A549 (cell line): Measurements from ENCODE around the gene KREMEN1. TPM values are rescaled to one million over a fixed set of nuclear protein-coding genes. Genes with fewer than 3 reads are reported as not detected.

Experiments
- ATAC-seq, 2 experiments: fragments of 200-7000 bp in 1 of 2; fragments of >200 bp in 1 of 2; cut with Nextera tagmentation in 1 of 2; cut with Tn5 transposase in 1 of 2; 3 replicates each; pipeline versions ENCODE4 v1.8.0 to v1.9.1; 2018 to 2020; ENCODE audit warnings: mild to moderate bottlenecking in 1 of 2, moderate library complexity in 1 of 2
- CTCF ChIA-PET: fragments of 300-600 bp; sonication (Branson Sonifier 250); formaldehyde crosslinking; extraction: SDS; loops from one replicate; lab custom pipeline; 2021; ENCODE audit warnings: antibody characterized with exemption, inconsistent platforms; lab: Yijun Ruan, JAX
- POLR2A ChIA-PET: fragments of 350-600 bp; formaldehyde crosslinking; extraction: SDS; loops from one replicate; lab custom pipeline; 2021; ENCODE audit warnings: antibody characterized with exemption, inconsistent platforms; lab: Yijun Ruan, JAX
- DNase-seq, 2 experiments: peaks; one replicate each; pipeline versions ENCODE4 v3.0.0 to v3.0.0-alpha.2; 2011 to 2016; ENCODE audit warnings: low read depth in 1 of 2, low spot score in 1 of 2
- FAIRE-seq: peaks from 2 replicates; lab custom pipeline; 2011; peaks lifted over from hg19 to GRCh38; lab: Jason Lieb, UNC
- H3K27ac ChIP-seq, 2 experiments: fragments of >200 bp; sonication (Bioruptor Twin); formaldehyde crosslinking; 3 replicates each; pipeline ENCODE4 v1.5.1; 2016 to 2017
- H3K4me1 ChIP-seq: fragments of >200 bp; sonication (Bioruptor Twin); formaldehyde crosslinking; 3 replicates; pipeline ENCODE4 v1.6.1; 2016
- H3K4me2 ChIP-seq: fragments of >200 bp; sonication (Bioruptor Twin); formaldehyde crosslinking; 3 replicates; pipeline ENCODE4 v1.6.1; 2016
- H3K4me3 ChIP-seq: fragments of >200 bp; sonication (Bioruptor Twin); formaldehyde crosslinking; 3 replicates; pipeline ENCODE4 v1.5.1; 2016
- H3K9me3 ChIP-seq: fragments of >200 bp; sonication (Bioruptor Twin); formaldehyde crosslinking; 3 replicates; pipeline ENCODE4 v1.6.1; 2016
- BHLHE40 ChIP-seq: IDR thresholded peaks from 2 replicates; pipeline ENCODE4 v1.6.1; 2012; ENCODE audit warnings: low read depth, low read length, inconsistent platforms
- CBX2 ChIP-seq: fragments of 200-600 bp; sonication (generic); IDR thresholded peaks from 2 replicates; pipeline ENCODE4 v1.6.1; 2016; ENCODE audit warnings: low read depth, mild to moderate bottlenecking, borderline replicate concordance
- CBX8 ChIP-seq: fragments of 200-600 bp; sonication (generic); IDR thresholded peaks from 2 replicates; pipeline ENCODE4 v1.6.1; 2016
- CEBPB ChIP-seq, 2 experiments: fragments of >200 bp in 1 of 2; sonication (Bioruptor Twin) in 1 of 2; formaldehyde crosslinking in 1 of 2; IDR thresholded peaks; 2 replicates each; pipeline ENCODE4 v1.6.1; 2012 to 2016
- CHD2 ChIP-seq: fragments of 150-350 bp; IDR thresholded peaks from 2 replicates; pipeline ENCODE4 v1.6.1; 2014; ENCODE audit warnings: low read length; ENCODE audit not compliant: partially characterized antibody
- CHD4 ChIP-seq: fragments of 200-600 bp; sonication (generic); IDR thresholded peaks from 2 replicates; pipeline ENCODE4 v1.6.1; 2016; ENCODE audit warnings: antibody characterized with exemption, mild to moderate bottlenecking, borderline replicate concordance
- E2F6 ChIP-seq: IDR thresholded peaks from 2 replicates; pipeline ENCODE4 v1.6.1; 2012; ENCODE audit warnings: low read depth, borderline replicate concordance
- EHF ChIP-seq: fragments of 250-450 bp; sonication (Bioruptor Pico); IDR thresholded peaks from 2 replicates; pipeline ENCODE4 v1.5.0; 2020; ENCODE audit warnings: mild to moderate bottlenecking
- EHMT2 ChIP-seq: fragments of 200-600 bp; sonication (generic); IDR thresholded peaks from 2 replicates; pipeline ENCODE4 v1.6.1; 2016; ENCODE audit warnings: antibody characterized with exemption, low read depth, mild to moderate bottlenecking, moderate library complexity
- ELK1 ChIP-seq: fragments of 150-350 bp; IDR thresholded peaks from 2 replicates; pipeline ENCODE4 v1.6.1; 2014; ENCODE audit warnings: low read depth, mild to moderate bottlenecking, low read length
- EP300 ChIP-seq, 2 experiments: fragments of >200 bp; sonication (Bioruptor Twin); formaldehyde crosslinking; IDR thresholded peaks; 2 replicates in 1 of 2; 3 replicates in 1 of 2; pipeline ENCODE4 v1.6.1; 2016 to 2017
- FOSB ChIP-seq: fragments of 250-450 bp; sonication (Bioruptor Pico); IDR thresholded peaks from 2 replicates; pipeline ENCODE4 v1.5.0; 2020; ENCODE audit warnings: mild to moderate bottlenecking, moderate library complexity
- FOSL2 ChIP-seq, 2 experiments: fragments of 450-650 bp in 1 of 2; fragments of >200 bp in 1 of 2; sonication (Bioruptor Twin) in 1 of 2; formaldehyde crosslinking; IDR thresholded peaks; 2 replicates each; pipeline versions ENCODE4 v1.5.0 to v1.6.1; 2016 to 2020; ENCODE audit warnings: mild to moderate bottlenecking in 1 of 2, moderate library complexity in 1 of 2
- HES2 ChIP-seq: fragments of >200 bp; sonication (Bioruptor Twin); formaldehyde crosslinking; IDR thresholded peaks from 2 replicates; pipeline ENCODE4 v1.6.1; 2016
- HMGXB4 ChIP-seq: fragments of 250-450 bp; sonication (Bioruptor Pico); IDR thresholded peaks from 2 replicates; pipeline ENCODE4 v1.5.0; 2021; ENCODE audit warnings: mild to moderate bottlenecking, moderate library complexity, borderline replicate concordance
- HOXB13 ChIP-seq: fragments of 250-450 bp; sonication (Bioruptor Pico); IDR thresholded peaks from 2 replicates; pipeline ENCODE4 v1.5.0; 2020; ENCODE audit warnings: low read depth, mild to moderate bottlenecking, moderate library complexity
- JUN ChIP-seq, 2 experiments: fragments of >200 bp; sonication (Bioruptor Twin); formaldehyde crosslinking; IDR thresholded peaks; 2 replicates in 1 of 2; 3 replicates in 1 of 2; pipeline ENCODE4 v1.6.1; 2016 to 2017
- JUNB ChIP-seq: fragments of >200 bp; sonication (Bioruptor Twin); formaldehyde crosslinking; IDR thresholded peaks from 2 replicates; pipeline ENCODE4 v1.6.1; 2016
- KDM5A ChIP-seq: fragments of 200-600 bp; sonication (generic); IDR thresholded peaks from 2 replicates; pipeline ENCODE4 v1.6.1; 2016; ENCODE audit warnings: antibody characterized with exemption, mild to moderate bottlenecking
- MAX ChIP-seq: IDR thresholded peaks from 2 replicates; pipeline ENCODE4 v1.6.1; 2012
- NPAS2 ChIP-seq: fragments of 250-450 bp; sonication (Bioruptor Pico); IDR thresholded peaks from 2 replicates; pipeline ENCODE4 v1.8.0; 2022; ENCODE audit warnings: mild to moderate bottlenecking, moderate library complexity, borderline replicate concordance
- PHF8 ChIP-seq: fragments of 200-600 bp; sonication (generic); IDR thresholded peaks from 2 replicates; pipeline ENCODE4 v1.6.1; 2016; ENCODE audit warnings: low read depth, mild to moderate bottlenecking, antibody characterized with exemption, moderate library complexity, borderline replicate concordance
- POLR2A ChIP-seq: IDR thresholded peaks from 2 replicates; pipeline ENCODE4 v1.6.1; 2012; ENCODE audit warnings: mild to moderate bottlenecking, low read length
- RAD21 ChIP-seq, 2 experiments: fragments of >200 bp in 1 of 2; sonication (Bioruptor Twin) in 1 of 2; formaldehyde crosslinking in 1 of 2; IDR thresholded peaks in 1 of 2; conservative IDR thresholded peaks in 1 of 2; 2 replicates in 1 of 2; 3 replicates in 1 of 2; pipeline ENCODE4 v1.6.1; 2012 to 2018; ENCODE audit warnings: inconsistent platforms in 1 of 2
- RCOR1 ChIP-seq: fragments of 150-350 bp; IDR thresholded peaks from 2 replicates; pipeline ENCODE4 v1.6.1; 2014; ENCODE audit warnings: antibody characterized with exemption, low read length, low read depth
- RFX5 ChIP-seq: fragments of 450-650 bp; IDR thresholded peaks from 2 replicates; pipeline ENCODE4 v1.7.1; 2014; ENCODE audit warnings: antibody characterized with exemption, mild to moderate bottlenecking, moderate library complexity
- RNF2 ChIP-seq: fragments of 200-600 bp; sonication (generic); IDR thresholded peaks from 2 replicates; pipeline ENCODE4 v1.6.1; 2016; ENCODE audit warnings: low read depth, mild to moderate bottlenecking, antibody characterized with exemption, moderate library complexity, borderline replicate concordance
- TP53 ChIP-seq: fragments of 250-450 bp; sonication (Bioruptor Pico); IDR thresholded peaks from 2 replicates; pipeline ENCODE4 v1.5.0; 2021; ENCODE audit warnings: mild to moderate bottlenecking, moderate library complexity
- USF2 ChIP-seq: fragments of 450-650 bp; IDR thresholded peaks from 2 replicates; pipeline ENCODE4 v1.6.1; 2014; ENCODE audit warnings: antibody characterized with exemption
- WGBS: methylation state at CpG from one replicate; pipeline ENCODE4 v1.1.6; 2017; ENCODE audit errors: missing lambda C conversion rate; 5-methylcytosine and 5-hydroxymethylcytosine counted together
- polyA plus RNA-seq, 4 experiments: library from polyadenylated mRNA; depleted of rRNA in 3 of 4; stranded (reverse); fragments of >200 nt; fragmentation: RNase III in 1 of 4; extraction: RNeasy Plus Mini Kit Qiagen cat#74134 plus additional on column Dnase treatment in 1 of 4; gene quantifications; 2 replicates in 3 of 4; 3 replicates in 1 of 4; pipeline ENCODE4 v1.2.3, GENCODE V29; 2011 to 2017

The KREMEN1 gene
- polyA plus RNA-seq, 2 of the 4 experiments (the other 2 are of a cell fraction), result 1.7 to 2.5 TPM

GRCh38 chr22:29175312-29175835, 102.5 kb downstream of the KREMEN1 start:
- ATAC-seq, result no peak
- TF ChIP-seq CHD2, result no peak
- TF ChIP-seq POLR2A, result no peak
- TF ChIP-seq HMGXB4, result no peak
- no peak for TF ChIP-seq FOSB (CRISPR knock-in tag)
- no peak for TF ChIP-seq EP300 (IDR thresholded peaks at IDR 0.05)
- TF ChIP-seq CEBPB (IDR thresholded peaks at IDR 0.05), result no peak
- no peak for TF ChIP-seq E2F6
- TF ChIP-seq CHD4, result no peak
- no peak for TF ChIP-seq EHMT2
- TF ChIP-seq USF2, result no peak
- TF ChIP-seq TP53 (CRISPR knock-in tag), result no peak
- TF ChIP-seq JUN (IDR thresholded peaks at IDR 0.05), result no peak
- no peak for TF ChIP-seq JUNB
- no peak for TF ChIP-seq RNF2
- TF ChIP-seq RAD21 (conservative IDR thresholded peaks at IDR 0.05 in 1 of 2, IDR thresholded peaks at IDR 0.05 in 1 of 2), result no peak
- no peak for TF ChIP-seq CBX8
- no peak for TF ChIP-seq EHF
- TF ChIP-seq, all 56 proteins: peak for 0
- Histone ChIP-seq H3K9me3 (peaks cover 7% of the 10 kb centered on the region), H3K4me3 (no peak overlapping the region), H3K4me2 (no peak overlapping the region), H3K27ac (no peak overlapping the region), H3K4me1 (no peaks in the 10 kb centered on the region)
- ChIA-PET CTCF (interaction anchor here (1.8 kb wide), 1 partner anchor 21 kb away, joined by 6 read pairs; no protein-coding TSS in a partner anchor), POLR2A (no interaction called here)
- FAIRE-seq (no peak), DNase-seq (no peak)
- 26% methylated on average over 1 of the region's 1 CpG for WGBS

GRCh38 chr22:29183971-29184848, 111.4 kb downstream of the KREMEN1 start:
- POLR2A ChIA-PET, result no interaction called here
- WGBS, result 87% methylated on average over 14 of the region's 19 CpGs

More at GRCh38 chr22:29183971-29184848, 111.4 kb downstream of the KREMEN1 start:
- FAIRE-seq (no peak), ATAC-seq (no peak)
- no peak overlapping the region for H3K4me2 ChIP-seq
- H3K4me3 ChIP-seq, result no peak overlapping the region
- H3K4me1 ChIP-seq, result no peaks in the 10 kb centered on the region
- TF ChIP-seq HES2 (no peak), PHF8 (no peak), MAX (no peak), EHF (no peak), KDM5A (no peak), HOXB13 (CRISPR knock-in tag) (no peak), ELK1 (no peak), CBX2 (no peak), NPAS2 (CRISPR knock-in tag) (no peak), BHLHE40 (no peak), E2F6 (no peak), FOSL2 (IDR thresholded peaks at IDR 0.05) (no peak), FOSL2 (CRISPR knock-in tag; IDR thresholded peaks at IDR 0.05) (no peak), RFX5 (no peak), RCOR1 (no peak), RNF2 (no peak)
- TF ChIP-seq, all 56 proteins: peak for 0
- CTCF ChIA-PET, result interaction anchor here (0.7 to 1.6 kb wide), 3 partner anchors 14 to 61 kb away, joined by 3 to 5 read pairs (median 4); no protein-coding TSS in a partner anchor
- Histone ChIP-seq H3K9me3 (no peaks in the 10 kb centered on the region), H3K27ac (no peak overlapping the region)
- no peak for DNase-seq
